GM12873 (cell line): Measurements from ENCODE around the gene ANKRD34C.
A peak's percentile ranks its signal among the peaks of the same experiment; 100 is the strongest.

Experiments
- CTCF ChIP-seq: IDR thresholded peaks from 2 replicates; pipeline ENCODE4 v1.5.1; 2012; ENCODE audit warnings: low read depth, mild to moderate bottlenecking, moderate library complexity, low read length, control low read depth; ENCODE audit not compliant: insufficient read depth; ENCODE audit errors: missing control alignments

The ANKRD34C gene

GRCh38 chr15:79296583-79296982 lies 14.1 kb downstream of the ANKRD34C start:
- peak; percentile 59 for TF ChIP-seq CTCF

- TF ChIP-seq CTCF: no peak
These were observed 16.8 kb downstream of the ANKRD34C start for GRCh38 chr15:79299126-79299840.

- TF ChIP-seq CTCF: no peak
These were observed 17.3 kb downstream of the ANKRD34C start for GRCh38 chr15:79299841-79300235.

GRCh38 chr15:79307251-79307650 lies 24.7 kb downstream of the ANKRD34C start:
- TF ChIP-seq CTCF: no peak

GRCh38 chr15:79308874-79309273 lies 26.4 kb downstream of the ANKRD34C start:
- TF ChIP-seq CTCF: no peak

GRCh38 chr15:79310612-79310984 lies 28.1 kb downstream of the ANKRD34C start:
- TF ChIP-seq CTCF: no peak

GRCh38 chr15:79310985-79311900 lies 28.7 kb downstream of the ANKRD34C start, which contains the start of gene TMED3:
Gene TMED3 (plus strand): TSS chr15:79311112. CDS start chr15:79311250, 138 bp downstream.
- TF ChIP-seq CTCF: peak; percentile 36
